Hematopoietic multipotent progenitor cell treated with erythropoietin and hydrocortisone succinate and interleukin-3 and kit ligand, for 17 days (in vitro differentiated cells): Measurements from ENCODE around the gene FHOD3.
"Not testable (repeated sequence)": the region's sequence is repeated elsewhere in the genome, so short reads cannot be mapped to it uniquely, and the experiment has no call there.

Source experiments
- DNase-seq: peaks from one replicate; pipeline ENCODE4 v3.0.0-alpha.2; 2015; ENCODE audit warnings: low spot score

FHOD3 gene

DNA sequence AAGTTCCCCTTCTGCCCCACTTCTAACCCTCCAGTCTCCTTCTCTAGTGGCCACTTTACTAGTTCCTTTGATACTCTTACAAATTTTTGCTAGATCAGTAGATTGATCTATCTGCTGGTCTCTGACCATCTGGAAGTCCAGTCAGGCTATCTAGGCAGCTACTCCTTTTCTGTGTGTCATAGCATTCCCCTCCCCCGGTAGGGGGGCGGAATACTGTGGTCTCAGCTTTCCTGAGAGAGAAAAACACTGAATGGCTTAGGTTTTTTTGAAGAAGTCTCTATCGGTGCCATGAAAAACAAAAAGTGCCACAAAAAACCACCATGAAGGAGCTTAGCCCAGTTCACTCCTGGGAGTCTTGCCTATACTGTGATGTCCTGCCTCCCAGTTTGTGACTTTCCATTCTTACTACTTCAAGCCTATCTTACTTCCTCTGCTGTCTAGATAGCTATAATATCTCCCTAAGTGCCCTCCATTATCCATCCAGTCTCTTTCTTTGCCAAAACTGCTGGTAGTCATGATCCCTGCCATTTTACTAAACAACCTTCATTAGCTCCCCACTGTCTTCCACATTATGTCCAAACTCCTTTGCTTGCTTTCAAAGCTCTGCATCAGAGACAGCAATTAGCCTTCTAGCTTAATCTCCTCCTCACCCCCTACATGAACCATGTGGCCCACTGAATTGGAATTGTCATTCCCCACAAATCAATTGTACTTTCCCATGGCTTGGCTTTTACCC, 501.4 kb downstream of the FHOD3 start:
- no peak for DNase-seq

DNA sequence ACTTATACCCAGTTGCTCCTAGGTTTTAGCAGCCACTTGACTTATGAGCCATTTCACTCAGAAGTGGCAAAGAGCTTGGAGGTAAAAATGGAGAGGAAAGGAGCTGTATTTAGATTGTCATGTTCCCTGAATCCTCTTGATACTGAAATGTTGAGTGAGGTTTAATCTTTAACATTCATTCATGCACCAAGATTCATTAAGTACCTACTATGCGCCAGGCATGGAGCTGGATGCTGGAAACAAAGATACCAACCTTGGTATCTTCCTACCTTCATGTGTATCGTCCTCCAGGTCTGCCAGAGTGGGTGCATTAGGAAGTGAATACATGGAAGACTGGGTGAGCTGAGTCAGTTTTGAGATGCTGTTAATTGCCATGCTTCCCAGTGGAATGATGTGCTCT, 507.6 kb downstream of the FHOD3 start:
- no peak for DNase-seq

DNA sequence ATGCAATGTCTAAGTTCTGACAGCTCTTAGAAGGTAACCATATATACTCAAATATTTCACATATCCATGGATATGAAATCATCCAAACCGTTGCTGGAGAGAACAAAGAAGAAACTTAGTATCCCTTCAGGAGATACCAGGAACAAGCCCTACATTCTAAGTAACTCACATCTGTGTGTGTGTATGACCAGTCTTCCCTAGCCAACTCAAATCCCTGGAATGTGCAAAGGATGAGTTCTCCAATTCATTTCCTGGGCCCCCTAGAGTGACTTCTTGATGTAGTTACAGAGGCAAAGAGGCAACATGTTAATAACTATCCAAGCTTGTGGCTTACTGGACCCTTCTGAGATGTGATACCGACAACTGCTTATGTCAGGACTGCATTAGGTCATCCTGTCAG, 511.2 kb downstream of the FHOD3 start:
- DNase-seq, result no peak

DNA sequence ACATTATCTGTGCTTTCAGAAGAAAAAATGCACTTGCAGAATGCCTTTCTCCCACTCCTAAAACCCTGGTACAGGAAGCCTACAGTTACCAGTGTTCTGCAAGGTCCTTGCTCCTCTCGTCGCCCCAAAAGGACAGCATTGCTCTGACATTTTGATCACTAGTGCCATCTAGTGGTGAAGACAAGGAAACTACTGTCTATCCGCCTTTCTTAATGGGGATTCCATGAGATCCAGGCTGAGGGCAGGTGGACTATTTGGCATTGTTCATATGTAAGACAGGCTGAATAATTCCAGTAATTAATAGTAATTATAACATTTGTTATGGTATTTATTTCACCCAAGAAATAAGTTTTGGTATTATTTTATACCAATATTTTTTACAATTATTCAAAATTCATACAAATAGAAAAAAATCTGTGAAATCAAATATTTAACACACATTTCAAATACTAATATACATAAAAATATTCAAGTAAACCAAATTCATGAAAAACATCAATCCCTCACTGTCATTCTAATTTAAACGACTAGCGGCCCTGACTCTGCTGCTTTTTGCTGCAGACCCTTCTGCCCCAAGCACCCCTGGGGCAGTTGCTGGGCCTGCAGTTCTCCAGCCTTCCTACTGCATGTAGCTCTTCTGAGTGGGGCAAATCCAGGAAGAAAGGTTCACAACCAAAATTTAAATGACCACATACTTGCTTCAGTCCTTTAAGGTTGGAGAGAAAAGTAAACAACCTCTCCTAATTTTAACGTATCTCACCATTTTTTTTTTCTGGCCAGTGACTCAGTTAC, 512.3 kb downstream of the FHOD3 start:
- peak; percentile 82 for DNase-seq

DNA sequence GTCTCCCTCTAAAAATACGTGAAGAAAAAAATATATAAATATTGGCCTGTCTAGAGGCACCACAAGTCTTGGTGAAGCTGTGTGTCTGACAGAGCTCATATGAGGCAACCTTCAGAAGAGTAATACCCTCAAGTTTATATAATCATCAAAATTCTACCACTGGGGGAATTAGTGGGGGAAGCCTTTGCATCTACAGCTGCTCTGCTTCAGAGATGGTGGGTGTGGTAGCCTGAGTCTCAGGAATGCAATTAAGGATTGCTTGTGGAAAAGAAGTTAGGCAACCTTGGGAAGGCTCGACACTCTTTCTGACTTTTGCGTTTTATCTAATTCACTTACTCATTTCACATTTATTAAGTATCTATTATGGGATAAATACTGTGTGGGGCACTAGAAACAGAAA, 513.9 kb downstream of the FHOD3 start:
- DNase-seq, result no peak

DNA sequence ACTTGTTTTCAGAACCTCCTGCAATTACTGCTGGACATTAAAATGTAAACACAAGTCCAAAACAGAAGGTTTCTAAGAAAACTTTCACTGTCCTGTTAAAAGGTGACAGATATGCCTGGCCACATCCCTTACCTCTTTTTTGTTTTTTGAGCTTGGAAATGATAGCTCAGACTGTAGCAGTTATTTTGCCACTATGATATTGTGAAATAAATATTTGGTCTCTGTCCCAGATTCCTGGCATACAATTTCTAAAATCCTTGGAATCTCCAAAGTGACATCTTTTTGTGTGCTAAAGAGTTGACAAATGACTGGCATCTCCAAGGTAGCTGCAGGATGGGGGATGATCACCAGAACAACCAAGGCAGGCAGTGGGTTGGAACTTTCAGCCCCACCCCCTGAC, 514.4 kb downstream of the FHOD3 start:
- DNase-seq, result no peak

DNA sequence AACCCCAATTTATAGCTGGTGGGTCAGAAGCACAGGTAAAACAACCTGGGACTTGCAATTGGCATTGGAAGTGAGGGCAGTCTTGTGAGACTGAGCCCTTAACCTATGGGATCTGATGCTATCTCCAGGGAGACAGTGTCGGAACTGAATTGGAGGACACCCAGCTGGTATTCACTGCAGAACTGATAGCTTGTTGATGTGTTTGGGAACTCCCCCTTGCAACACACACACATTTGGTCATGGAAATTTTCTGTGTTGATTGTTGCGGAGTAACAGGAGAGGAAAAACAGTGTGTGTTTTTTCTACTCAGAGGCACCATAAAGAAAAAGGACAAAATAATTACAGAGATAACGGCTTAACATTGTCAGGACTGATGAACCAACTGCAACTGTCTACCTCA, 515.2 kb downstream of the FHOD3 start:
- DNase-seq, result peak; percentile 46

DNA sequence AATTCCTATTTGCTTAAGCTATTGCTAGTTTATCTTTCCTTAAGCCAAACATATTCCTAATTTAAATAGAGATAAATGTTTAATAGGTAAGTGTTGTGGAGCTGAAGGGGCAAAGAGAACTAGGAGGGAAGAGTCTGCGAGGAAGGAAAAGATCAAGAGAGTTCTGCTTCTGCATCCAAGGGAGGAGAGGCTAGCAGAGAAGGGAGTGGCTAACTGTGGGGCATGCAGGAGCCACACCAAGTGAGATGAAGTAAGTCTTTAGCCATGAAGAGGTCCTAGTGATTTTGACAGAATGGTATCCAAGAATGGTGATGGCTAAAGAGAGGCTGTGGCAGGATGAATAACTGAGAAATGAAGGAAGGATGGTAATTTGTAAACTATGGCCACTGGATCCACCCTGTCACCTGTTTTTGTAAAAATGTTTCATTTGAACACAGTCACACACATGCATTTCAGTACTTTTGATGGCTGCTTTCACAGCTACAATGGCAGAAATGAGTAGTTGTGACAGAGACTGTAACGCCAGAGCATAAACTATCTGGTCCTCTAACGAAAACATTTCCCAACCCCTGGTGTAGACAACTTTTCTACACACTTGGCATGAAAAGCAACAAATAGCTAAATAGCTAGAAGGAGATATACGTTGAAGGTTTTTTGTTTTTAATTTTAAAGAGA, 515.7 kb downstream of the FHOD3 start:
- peak; percentile 50 for DNase-seq

DNA sequence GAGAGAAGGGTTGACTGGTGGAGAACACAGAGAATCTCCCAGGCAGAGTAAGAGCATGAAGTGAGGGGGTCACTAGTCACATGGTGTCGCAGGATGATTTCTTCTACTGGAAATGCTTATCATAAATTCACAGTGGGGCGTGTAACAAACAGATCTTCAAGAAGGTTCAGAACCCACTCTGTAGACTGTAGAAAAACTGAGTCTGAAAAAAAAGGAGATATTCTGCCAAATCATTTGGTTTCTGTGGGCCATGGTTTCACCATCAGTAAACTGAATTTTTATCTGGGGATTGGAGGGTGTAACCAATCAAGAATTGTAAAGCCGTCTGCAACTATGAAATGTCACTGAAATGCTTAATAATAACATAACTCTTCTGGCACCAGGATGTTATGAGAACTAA, 516.3 kb downstream of the FHOD3 start:
- DNase-seq, result peak; percentile 64

DNA sequence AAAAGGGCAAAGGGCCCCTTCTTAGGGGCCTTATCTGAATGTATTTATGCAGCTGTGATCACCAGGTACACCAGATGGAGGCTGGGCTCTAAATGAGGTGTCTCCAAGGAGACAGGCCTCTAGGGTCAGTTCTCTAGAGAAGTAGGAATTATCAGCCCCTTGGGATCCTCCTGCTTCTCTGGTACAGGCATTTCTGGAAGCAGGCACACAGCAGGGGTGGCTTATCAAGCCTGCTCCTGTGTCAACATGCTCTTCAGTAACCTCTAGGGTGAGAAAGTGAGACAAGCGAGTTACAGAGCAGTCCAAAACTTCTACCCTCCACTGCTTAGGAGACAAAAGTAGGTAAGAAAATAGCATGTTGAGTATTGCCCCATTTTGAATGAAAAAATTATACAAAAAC, 517.5 kb downstream of the FHOD3 start:
- peak; percentile 60 for DNase-seq

DNA sequence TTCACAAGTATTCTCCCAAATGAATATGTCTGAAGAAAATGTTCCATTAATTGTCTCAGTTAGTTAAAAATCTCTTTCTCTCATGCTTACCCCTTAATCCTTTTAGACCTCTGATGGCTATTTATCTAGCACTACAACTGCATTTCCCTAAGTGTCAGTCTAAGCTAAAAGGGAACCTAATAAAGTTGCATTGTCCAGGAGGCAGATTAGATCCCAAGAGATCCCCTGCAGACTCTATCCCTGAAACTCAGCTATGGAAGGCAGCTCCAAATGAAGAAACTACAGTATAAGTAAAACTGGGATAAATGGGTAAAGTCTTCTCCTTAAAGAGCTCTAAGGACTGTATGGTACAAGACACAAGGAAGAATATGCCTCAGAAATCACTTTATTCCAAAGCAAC, 518.6 kb downstream of the FHOD3 start:
- not testable (repeated sequence) for DNase-seq

DNA sequence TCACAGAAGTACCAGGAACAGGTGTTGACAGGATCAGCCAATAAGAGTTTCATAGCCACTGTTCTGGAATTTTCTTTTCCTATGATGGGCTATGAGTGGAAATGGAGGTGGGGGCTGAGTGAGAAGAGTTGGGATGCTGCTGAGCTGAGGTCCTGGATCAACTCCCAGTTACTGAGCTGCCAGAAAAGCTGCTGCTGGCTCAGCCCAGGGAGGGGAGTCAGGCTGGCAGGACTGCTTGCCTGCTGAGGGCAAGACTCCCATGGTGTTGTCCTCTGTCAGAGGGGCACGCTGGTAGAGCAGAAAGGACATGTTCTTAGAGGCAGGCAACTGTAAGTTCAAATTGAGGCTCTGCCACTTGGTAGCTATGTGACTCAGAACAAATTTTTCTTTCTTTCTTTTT, 519.5 kb downstream of the FHOD3 start:
- no peak for DNase-seq

DNA sequence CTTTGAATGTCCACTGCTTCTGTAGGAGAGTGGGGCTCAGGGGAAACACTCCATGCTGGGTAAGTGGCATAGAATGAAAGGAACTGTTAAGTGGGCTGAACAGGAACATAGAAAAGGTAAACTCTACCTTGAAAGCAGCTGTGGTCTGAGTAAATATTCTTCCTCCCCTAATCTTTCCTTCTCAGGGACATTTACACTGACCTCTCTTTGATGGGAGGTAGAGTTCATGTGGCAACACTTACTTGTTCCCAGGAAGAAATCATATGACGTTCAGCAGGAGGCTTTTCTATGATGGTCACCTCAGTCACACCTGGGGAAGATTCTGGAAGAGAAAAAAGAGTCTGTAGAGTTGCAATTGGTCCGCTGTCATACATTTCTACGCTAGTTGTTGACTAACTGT, 521.1 kb downstream of the FHOD3 start:
- no peak for DNase-seq

DNA sequence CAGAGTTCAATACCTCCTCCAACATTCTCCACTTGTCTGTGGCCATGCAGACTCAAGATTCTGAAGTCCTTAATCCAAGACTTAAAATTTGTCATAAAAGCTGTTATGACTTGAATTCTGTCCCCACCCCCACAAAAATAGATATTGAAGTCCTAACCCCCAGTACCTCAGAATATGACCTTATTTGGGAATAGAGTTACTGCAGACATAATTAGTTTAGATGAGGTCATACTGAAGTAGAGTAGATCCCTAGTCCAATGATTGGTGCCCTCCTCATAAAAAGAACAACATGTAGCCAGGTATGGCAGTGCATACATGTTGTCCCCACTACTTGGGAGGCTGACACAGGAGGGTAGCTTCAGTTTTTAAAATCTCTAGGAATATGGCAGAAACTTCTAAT, 522.1 kb downstream of the FHOD3 start:
- no peak for DNase-seq

DNA sequence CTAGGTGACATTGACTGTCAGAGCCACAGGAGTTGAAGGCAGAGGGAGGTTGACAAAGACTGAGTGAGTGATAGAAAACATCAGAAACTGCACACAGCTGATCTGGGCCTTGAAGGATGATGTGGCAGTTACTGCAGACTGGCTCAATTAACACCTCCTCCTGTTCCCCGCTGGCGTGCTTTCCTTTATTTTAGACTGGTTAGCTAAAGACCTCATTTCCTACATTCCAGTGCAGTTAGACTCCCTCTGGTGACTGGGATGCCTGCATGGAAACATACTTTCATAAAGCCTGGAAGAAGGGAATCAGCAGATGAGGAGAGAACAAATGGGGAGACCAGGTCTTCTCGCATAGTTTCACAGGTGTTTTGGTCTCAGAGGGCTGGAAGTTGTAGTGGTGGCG, 524.2 kb downstream of the FHOD3 start:
- DNase-seq, result no peak

DNA sequence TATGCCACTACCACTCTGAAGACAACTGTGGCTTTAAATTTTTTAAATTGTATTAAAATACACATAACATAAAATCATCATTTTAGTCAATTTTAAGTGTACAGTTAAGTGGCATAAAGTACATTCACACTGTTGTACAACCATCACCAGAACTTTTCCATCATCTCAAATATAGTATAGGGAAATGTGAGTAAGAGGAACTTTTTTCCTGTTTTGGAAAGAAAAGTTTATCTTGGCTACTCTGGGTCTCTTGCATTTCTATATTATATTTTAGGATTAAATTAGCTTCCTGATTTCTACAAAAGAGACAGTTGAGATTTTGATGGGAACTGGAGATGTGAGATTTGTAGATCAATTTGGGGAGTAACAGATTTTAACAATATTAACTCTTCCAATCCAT, 528.0 kb downstream of the FHOD3 start:
- DNase-seq, result no peak

DNA sequence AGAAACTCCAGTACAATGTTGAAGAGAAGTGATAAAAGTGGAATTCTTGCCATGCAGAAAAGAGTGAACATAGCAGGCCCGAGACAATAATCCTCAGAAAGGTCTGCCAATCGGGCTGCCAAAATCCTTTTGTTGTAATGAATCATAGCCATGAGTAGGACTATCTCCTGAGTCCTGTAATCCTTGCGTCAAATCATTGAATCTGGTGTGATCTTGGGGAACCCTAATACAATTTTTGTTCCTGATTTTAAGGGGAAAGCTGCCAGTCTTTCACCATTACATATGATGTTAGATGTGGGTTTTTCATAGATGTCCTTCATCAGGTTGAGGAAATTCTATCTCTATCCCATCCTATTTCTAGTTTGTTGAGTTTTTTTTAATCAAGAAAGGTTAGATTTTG, 529.0 kb downstream of the FHOD3 start:
- DNase-seq, result no peak

DNA sequence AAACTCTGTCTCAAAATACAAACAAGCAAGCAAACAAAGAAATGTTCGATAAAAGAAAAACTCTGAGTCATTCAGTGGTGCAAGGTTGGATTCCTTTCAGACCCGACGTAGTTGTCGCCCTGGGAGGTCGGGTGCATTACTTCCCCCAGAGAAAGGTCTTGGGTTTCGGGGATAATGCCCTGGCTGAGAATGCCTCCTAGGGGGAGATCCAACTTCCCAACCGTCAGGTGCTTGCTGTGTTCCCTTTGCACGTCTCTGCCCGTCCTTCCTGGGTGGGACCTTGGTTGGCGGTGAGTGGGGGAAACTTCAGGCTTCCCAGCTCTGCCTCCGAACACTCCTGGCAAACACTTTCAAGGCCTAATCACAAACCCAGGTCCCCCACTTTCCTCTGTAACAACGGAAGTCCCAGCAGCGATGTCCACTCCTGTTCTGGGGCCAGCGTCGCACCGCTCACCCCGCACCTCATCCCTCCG, 530.7 kb downstream of the FHOD3 start:
- DNase-seq, result peak; percentile 42

DNA sequence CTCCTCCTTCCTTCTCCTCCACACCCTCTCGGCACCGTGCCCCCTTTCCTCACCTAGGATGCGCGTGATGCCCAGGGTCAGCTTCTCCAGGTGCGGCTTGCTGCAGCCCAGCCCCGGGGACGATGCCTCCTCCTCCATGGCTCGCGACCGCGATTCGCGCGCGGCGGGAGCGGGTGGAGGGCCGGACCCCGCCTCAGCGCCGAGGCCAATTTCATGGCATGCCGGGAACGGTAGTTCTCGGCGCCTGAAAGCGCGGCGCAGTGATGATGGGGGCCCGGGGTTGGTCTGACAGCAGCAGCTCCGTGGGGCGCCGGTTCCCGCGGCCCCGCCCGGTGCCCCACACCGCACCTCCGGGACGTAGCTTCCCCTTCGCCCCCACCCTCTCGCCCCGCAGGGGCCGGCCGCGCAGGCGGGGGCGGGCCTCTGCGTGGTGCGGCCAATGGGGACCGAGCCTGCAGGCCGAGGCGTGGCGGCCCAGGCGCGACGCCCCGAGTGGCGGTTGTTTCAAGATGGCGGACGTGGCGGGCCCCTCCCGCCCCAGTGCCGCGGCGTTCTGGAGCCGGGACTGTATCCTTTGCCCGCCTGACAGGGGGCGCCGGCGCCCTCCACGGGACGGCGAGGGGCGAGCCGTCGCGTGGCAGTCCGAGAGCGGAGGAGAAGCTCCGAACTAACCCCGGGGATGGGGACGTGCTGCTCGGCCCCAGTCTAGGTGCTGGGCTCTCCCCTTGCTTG, 531.3 kb downstream of the FHOD3 start, which contains the start of the genes KIAA1328 and TPGS2:
Gene KIAA1328 (plus strand): TSS at position 498 of the 732 bp plus-strand sequence. CDS start 12 bp downstream, at position 510.
Gene TPGS2 (minus strand): TSS at position 373 of the 732 bp plus-strand sequence. CDS start 235 bp downstream, at position 138.
- peak; percentile 90 for DNase-seq
